GM18870 (cell line): ENCODE measurements around the gene SAA1.
"Not testable (repeated sequence)": the region's sequence is repeated elsewhere in the genome, so short reads cannot be mapped to it uniquely, and the experiment has no call there.

Source experiments
- ATAC-seq: cut with Tn5 transposase; IDR thresholded peaks from one replicate; pipeline ENCODE4 v1.9.1; 2021; ENCODE audit warnings: moderate library complexity; ENCODE audit not compliant: unreplicated experiment

Gene SAA1

GRCh38 chr11:18254781-18255361, 11.2 kb upstream of the SAA1 start:
- ATAC-seq, result no peak

- ATAC-seq, result no peak
These were observed 6.8 kb upstream of the SAA1 start for GRCh38 chr11:18259259-18259658.

- ATAC-seq, result no peak
These were observed 4.3 kb upstream of the SAA1 start for GRCh38 chr11:18261721-18262120.

- ATAC-seq, result not testable (repeated sequence)
These were observed 3.2 kb upstream of the SAA1 start for GRCh38 chr11:18262681-18263350.

GRCh38 chr11:18264035-18264434, 2.0 kb upstream of the SAA1 start:
- ATAC-seq, result no peak

- ATAC-seq, result no peak
These were observed 1.1 kb upstream of the SAA1 start for GRCh38 chr11:18264677-18265555.

GRCh38 chr11:18267335-18268133, 1.5 kb downstream of the SAA1 start:
- ATAC-seq, result peak; percentile 53

- not testable (repeated sequence) for ATAC-seq
These were observed 3.2 kb downstream of the SAA1 start for GRCh38 chr11:18269252-18269651.

- ATAC-seq, result no peak
These were observed 4.0 kb downstream of the SAA1 start for GRCh38 chr11:18270102-18270501.

GRCh38 chr11:18271206-18271605, 5.1 kb downstream of the SAA1 start:
- no peak for ATAC-seq

GRCh38 chr11:18277565-18278271, 11.7 kb downstream of the SAA1 start:
- no peak for ATAC-seq

- peak; percentile 85 for ATAC-seq
These were observed 14.5 kb downstream of the SAA1 start for GRCh38 chr11:18280438-18281045.

- ATAC-seq, result no peak
These were observed 16.6 kb downstream of the SAA1 start for GRCh38 chr11:18282626-18283025.

GRCh38 chr11:18285841-18286240, 19.8 kb downstream of the SAA1 start:
- ATAC-seq, result no peak

- no peak for ATAC-seq
These were observed 22.8 kb downstream of the SAA1 start for GRCh38 chr11:18288911-18289310.

- peak; percentile 65 for ATAC-seq
These were observed 28.8 kb downstream of the SAA1 start for GRCh38 chr11:18294862-18295261.

- ATAC-seq, result no peak
These were observed 29.3 kb downstream of the SAA1 start for GRCh38 chr11:18295316-18295715.

GRCh38 chr11:18299721-18300120, 33.7 kb downstream of the SAA1 start:
- no peak for ATAC-seq

GRCh38 chr11:18304745-18305144, 38.7 kb downstream of the SAA1 start:
- ATAC-seq, result no peak
